GM18498 (cell line): Measurements from ENCODE around the gene NR4A1.
"Not testable (repeated sequence)": the region's sequence is repeated elsewhere in the genome, so short reads cannot be mapped to it uniquely, and the experiment has no call there.

Experiments used
- ATAC-seq: cut with Tn5 transposase; IDR thresholded peaks from one replicate; pipeline ENCODE4 v1.9.1; 2021; ENCODE audit warnings: mild to moderate bottlenecking, moderate library complexity; ENCODE audit not compliant: unreplicated experiment

The NR4A1 gene

GRCh38 chr12:52091061-52091460, 39.8 kb downstream of the NR4A1 start:
- ATAC-seq: no peak

- no peak for ATAC-seq
These were observed 40.6 kb downstream of the NR4A1 start for GRCh38 chr12:52091869-52092268.

- ATAC-seq: no peak
These were observed 42.1 kb downstream of the NR4A1 start for GRCh38 chr12:52093346-52093745.

- ATAC-seq: no peak
These were observed 45.2 kb downstream of the NR4A1 start for GRCh38 chr12:52096332-52097044.

- ATAC-seq: no peak
These were observed 45.9 kb downstream of the NR4A1 start for GRCh38 chr12:52097045-52097666.

- ATAC-seq: not testable (repeated sequence)
These were observed 53.3 kb downstream of the NR4A1 start for GRCh38 chr12:52104431-52105089.
